Activated T-cell treated with anti-CD3 and anti-CD28 coated beads for 4 hours (primary cell): ENCODE data around the gene ETFRF1.
A peak's percentile ranks its signal among the peaks of the same experiment; 100 is the strongest.

Experiments used
- DNase-seq: peaks from one replicate; pipeline ENCODE4 v3.0.0-alpha.2; 2020

ETFRF1 gene

GRCh38 chr12:25236190-25236589 lies 41.2 kb downstream of the ETFRF1 start:
- no peak for DNase-seq

- DNase-seq, result no peak
These were observed 41.6 kb downstream of the ETFRF1 start for GRCh38 chr12:25236626-25237025.

GRCh38 chr12:25241167-25242020 lies 46.4 kb downstream of the ETFRF1 start:
- no peak for DNase-seq

- no peak for DNase-seq
These were observed 48.1 kb downstream of the ETFRF1 start for GRCh38 chr12:25242981-25243679.

- DNase-seq, result no peak
These were observed 48.6 kb downstream of the ETFRF1 start for GRCh38 chr12:25243680-25243990.

- no peak for DNase-seq
These were observed 50.5 kb downstream of the ETFRF1 start for GRCh38 chr12:25245491-25245890.

GRCh38 chr12:25248137-25248536 lies 53.1 kb downstream of the ETFRF1 start:
- DNase-seq, result no peak

- DNase-seq, result no peak
These were observed 53.7 kb downstream of the ETFRF1 start for GRCh38 chr12:25248732-25249131.

- DNase-seq, result peak; percentile 20
These were observed 55.1 kb downstream of the ETFRF1 start for GRCh38 chr12:25249931-25250738.

GRCh38 chr12:25250744-25251730 lies 56.0 kb downstream of the ETFRF1 start, which contains the start of gene KRAS:
KRAS (minus strand) TSS chr12:25250929.
- peak; percentile 86 for DNase-seq

- no peak for DNase-seq
These were observed 56.7 kb downstream of the ETFRF1 start for GRCh38 chr12:25251769-25252168.

- no peak for DNase-seq
These were observed 57.9 kb downstream of the ETFRF1 start for GRCh38 chr12:25252946-25253345.

GRCh38 chr12:25253371-25254068 lies 58.5 kb downstream of the ETFRF1 start:
- no peak for DNase-seq

GRCh38 chr12:25254271-25254880 lies 59.3 kb downstream of the ETFRF1 start:
- DNase-seq, result no peak
